AG04450 (cell line): ENCODE measurements around the gene DCTN2. TPM values are rescaled to one million over a fixed set of nuclear protein-coding genes. Genes with fewer than 3 reads are reported as not detected.

Experiments
- CTCF ChIA-PET: fragments of 300-600, 350-600 bp; formaldehyde crosslinking; extraction: SDS; loops from one replicate; lab custom pipeline; 2022; ENCODE audit warnings: antibody characterized with exemption, inconsistent platforms; lab: Charles Lee
- POLR2A ChIA-PET: fragments of 350-600 bp; formaldehyde crosslinking; extraction: SDS; loops from one replicate; lab custom pipeline; 2021; ENCODE audit warnings: antibody characterized with exemption, inconsistent platforms; lab: Yijun Ruan, JAX
- DNase-seq: peaks from one replicate; pipeline ENCODE4 v3.0.0-alpha.2; 2011; ENCODE audit warnings: low read depth, low spot score
- H3K27ac ChIP-seq: one replicate; pipeline ENCODE4 v1.5.1; 2012; ENCODE audit warnings: low read depth, low read length, control low read depth
- H3K27me3 ChIP-seq: one replicate; pipeline ENCODE4 v1.6.0; 2012; ENCODE audit warnings: low read length; ENCODE audit not compliant: control insufficient read depth, insufficient read depth
- H3K4me3 ChIP-seq: 2 replicates; pipeline ENCODE4 v1.5.1; 2011; ENCODE audit warnings: mild to moderate bottlenecking, low read depth, low read length, control low read depth
- H3K9me3 ChIP-seq: 2 replicates; pipeline ENCODE4 v1.5.1; 2012; ENCODE audit warnings: low read length; ENCODE audit not compliant: control insufficient read depth, insufficient read depth
- polyA plus RNA-seq: library from polyadenylated mRNA; depleted of rRNA; stranded (reverse); fragments of >200 nt; gene quantifications from 2 replicates; pipeline ENCODE4 v1.2.3, GENCODE V29; 2011
- TF ChIP-seq, protein P1 (sequence below): IDR thresholded peaks from 2 replicates; pipeline ENCODE4 v1.5.1; 2011; ENCODE audit warnings: low read depth, low read length, control low read depth, inconsistent platforms

Gene DCTN2
- polyA plus RNA-seq, 1 experiment: 160 TPM

DNA sequence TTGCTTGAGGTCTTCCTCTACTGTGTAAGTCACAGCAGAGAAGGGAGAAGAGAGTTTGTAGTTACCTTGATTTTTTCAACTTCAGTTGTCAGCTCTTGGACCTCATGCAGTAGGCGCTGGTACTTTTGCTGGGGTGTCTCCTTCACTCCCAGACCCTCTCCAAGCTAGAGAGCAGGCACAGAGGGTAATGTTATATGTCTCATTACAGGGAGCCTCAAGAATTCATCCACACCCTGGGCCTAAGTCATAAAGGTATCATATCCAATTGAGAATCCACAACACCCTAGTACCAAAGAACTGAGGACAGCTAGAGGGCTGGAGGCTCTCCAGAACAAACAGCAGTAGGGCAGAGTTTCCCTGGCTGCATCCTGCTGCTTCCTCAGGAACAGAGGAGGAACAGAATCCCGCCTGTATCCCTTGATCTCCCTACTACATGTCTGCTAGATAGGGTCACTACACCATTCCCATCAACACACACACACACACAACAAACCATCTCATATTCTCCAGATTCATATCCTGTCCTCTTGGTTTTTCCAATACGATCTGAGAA is 11.9 kb downstream of the DCTN2 start:
- POLR2A ChIA-PET: interaction anchor here (0.5 to 1.5 kb wide), 2 partner anchors 10 to 125 kb away, joined by 3 to 6 read pairs; no protein-coding TSS in a partner anchor
- DNase-seq: no peak
- H3K4me3 ChIP-seq: no peak overlapping the region
- H3K27me3 ChIP-seq: no peaks in the 10 kb centered on the region
- H3K27ac ChIP-seq: no peak overlapping the region
- CTCF ChIA-PET: no interaction called here
- TF ChIP-seq, protein P1, sequence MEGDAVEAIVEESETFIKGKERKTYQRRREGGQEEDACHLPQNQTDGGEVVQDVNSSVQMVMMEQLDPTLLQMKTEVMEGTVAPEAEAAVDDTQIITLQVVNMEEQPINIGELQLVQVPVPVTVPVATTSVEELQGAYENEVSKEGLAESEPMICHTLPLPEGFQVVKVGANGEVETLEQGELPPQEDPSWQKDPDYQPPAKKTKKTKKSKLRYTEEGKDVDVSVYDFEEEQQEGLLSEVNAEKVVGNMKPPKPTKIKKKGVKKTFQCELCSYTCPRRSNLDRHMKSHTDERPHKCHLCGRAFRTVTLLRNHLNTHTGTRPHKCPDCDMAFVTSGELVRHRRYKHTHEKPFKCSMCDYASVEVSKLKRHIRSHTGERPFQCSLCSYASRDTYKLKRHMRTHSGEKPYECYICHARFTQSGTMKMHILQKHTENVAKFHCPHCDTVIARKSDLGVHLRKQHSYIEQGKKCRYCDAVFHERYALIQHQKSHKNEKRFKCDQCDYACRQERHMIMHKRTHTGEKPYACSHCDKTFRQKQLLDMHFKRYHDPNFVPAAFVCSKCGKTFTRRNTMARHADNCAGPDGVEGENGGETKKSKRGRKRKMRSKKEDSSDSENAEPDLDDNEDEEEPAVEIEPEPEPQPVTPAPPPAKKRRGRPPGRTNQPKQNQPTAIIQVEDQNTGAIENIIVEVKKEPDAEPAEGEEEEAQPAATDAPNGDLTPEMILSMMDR: no peak
- H3K9me3 ChIP-seq: no peaks in the 10 kb centered on the region

DNA sequence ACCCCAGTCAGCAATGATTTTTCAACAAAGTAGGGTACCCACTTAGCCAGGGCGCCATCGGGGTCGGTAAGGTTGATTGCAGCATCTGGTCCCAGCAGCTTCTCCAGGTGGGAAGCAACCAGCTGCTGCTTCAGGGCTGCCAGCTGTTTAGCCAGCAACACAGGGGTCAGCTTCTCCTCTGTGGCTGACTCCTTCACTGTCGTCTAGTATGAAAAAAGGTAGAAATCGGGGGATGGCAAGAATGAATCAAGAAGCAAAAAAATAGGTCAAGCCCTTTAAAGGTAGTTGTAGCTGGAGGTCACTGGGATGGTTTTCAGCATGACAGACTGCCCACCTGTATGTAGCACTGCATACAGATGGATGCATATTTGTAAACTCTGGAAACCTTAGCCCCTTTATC is 12.7 kb downstream of the DCTN2 start:
- Histone ChIP-seq H3K9me3 (no peaks in the 10 kb centered on the region), H3K27me3 (no peaks in the 10 kb centered on the region), H3K27ac (no peak overlapping the region), H3K4me3 (no peak overlapping the region)
- CTCF ChIA-PET: no interaction called here
- TF ChIP-seq, protein P1: no peak
- no peak for DNase-seq
- POLR2A ChIA-PET: interaction anchor here (0.7 kb wide), 1 partner anchor 10 kb away, joined by 3 read pairs; no protein-coding TSS in a partner anchor

DNA sequence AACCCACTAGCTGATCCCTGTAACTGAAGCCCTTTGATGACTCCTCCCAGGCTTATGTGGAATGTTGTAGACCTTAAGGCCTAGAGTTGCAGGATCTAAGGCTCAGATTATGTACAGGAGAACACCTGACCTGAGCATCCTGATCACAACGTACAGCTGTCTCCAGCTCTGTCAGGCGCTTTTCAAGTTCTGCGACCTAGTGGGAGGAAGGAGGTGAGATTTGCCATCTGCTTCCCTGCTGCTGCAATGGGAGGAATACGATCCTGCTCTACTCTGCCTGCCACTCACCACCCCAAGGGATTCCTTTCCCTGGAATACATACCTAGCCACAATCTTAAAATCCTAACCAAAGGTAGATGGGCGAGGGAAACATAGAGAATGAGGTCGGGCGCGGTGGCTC is 13.9 kb downstream of the DCTN2 start:
- ChIA-PET CTCF (no interaction called here), POLR2A (interaction anchor here (1.6 kb wide), 1 partner anchor 9 kb away, joined by 8 read pairs; no protein-coding TSS in a partner anchor)
- Histone ChIP-seq H3K27me3 (no peaks in the 10 kb centered on the region), H3K9me3 (no peaks in the 10 kb centered on the region), H3K27ac (no peak overlapping the region), H3K4me3 (no peak overlapping the region)
- no peak for DNase-seq
- TF ChIP-seq, protein P1: no peak

GRCh38 chr12:57531836-57532235 is 15.2 kb downstream of the DCTN2 start:
- H3K4me3 ChIP-seq: no peak overlapping the region
- no peak overlapping the region for H3K27ac ChIP-seq
- TF ChIP-seq, protein P1: no peak
- H3K27me3 ChIP-seq: no peaks in the 10 kb centered on the region
- ChIA-PET POLR2A (interaction anchor here (1.6 kb wide), 1 partner anchor 8 kb away, joined by 8 read pairs; no protein-coding TSS in a partner anchor), CTCF (no interaction called here)
- no peak for DNase-seq
- no peaks in the 10 kb centered on the region for H3K9me3 ChIP-seq

- CTCF ChIA-PET: interaction anchor here (0.8 kb wide), 1 partner anchor 72 kb away, joined by 4 read pairs; no protein-coding TSS in a partner anchor
- POLR2A ChIA-PET: no interaction called here
- H3K27me3 ChIP-seq: no peaks in the 10 kb centered on the region
- no peak for DNase-seq
- no peak overlapping the region for H3K4me3 ChIP-seq
- no peaks in the 10 kb centered on the region for H3K9me3 ChIP-seq
- H3K27ac ChIP-seq: no peak overlapping the region
- TF ChIP-seq, protein P1: no peak
Observed at GRCh38 chr12:57530396-57531142, 16.4 kb downstream of the DCTN2 start.
